ENCODE measurements around the gene SFT2D1.
A peak's percentile ranks its signal among the peaks of the same experiment; 100 is the strongest.

SFT2D1 gene

DNA sequence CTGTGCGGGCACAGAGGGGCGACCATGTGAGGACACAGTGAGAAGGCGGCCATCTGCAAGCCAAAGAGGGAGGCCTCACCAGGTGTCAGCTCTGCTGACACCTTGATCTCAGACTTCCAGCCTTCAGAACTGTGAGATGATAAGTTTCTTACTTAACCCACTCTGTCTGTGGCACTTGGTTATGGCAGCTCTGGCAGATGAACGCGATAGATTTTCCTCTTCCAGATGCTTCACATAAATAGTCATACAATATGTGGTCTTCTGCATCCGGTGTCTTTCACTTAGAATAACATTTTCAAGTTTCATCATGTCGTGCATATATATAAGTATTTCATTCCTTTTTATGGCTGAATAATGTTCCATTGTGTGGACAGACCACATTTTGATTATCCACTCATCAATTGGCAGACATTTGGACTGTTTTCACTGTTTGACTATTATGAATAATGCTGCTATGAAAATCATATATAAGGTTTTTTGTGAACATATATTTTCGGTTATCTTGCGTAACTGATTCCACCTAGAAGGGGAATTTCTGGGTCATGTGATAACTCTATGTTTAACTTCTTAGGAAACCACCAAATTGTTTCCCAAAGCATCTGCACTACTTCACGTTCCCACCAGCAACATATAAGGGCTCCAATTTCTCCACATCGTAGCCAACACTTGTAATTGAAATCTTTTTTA lies 64.3 kb downstream of the SFT2D1 start:
- DNase-seq (ENCODE audit: low spot score) = no peak

- DNase-seq (ENCODE audit: low spot score) = no peak
These were observed 65.3 kb downstream of the SFT2D1 start for GRCh38 chr6:166277018-166277417.

- peak; percentile 60 for DNase-seq (ENCODE audit: low spot score)
These were observed 66.6 kb downstream of the SFT2D1 start for GRCh38 chr6:166275714-166276166.

GRCh38 chr6:166274739-166275370 lies 67.5 kb downstream of the SFT2D1 start:
- no peak for DNase-seq (ENCODE audit: low spot score)

DNA sequence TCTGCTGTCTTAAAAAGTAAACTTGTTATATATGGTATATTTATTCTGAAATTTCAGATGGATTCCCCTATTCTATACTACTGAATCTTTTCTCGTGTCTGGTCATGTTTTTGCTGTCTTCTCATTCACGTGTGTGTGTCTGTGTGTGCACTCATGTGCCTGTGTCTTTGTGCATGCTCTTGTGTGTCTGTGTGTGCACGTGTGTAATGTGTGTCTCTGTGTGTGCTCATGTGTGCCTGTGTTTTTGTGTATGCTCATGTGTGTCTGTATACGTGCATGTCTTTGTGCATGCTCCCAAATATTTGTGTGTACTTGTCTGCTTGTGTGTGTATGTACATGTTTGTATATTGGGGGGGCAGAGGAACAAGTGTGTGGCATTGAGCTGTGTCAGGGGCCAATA lies 68.2 kb downstream of the SFT2D1 start:
- DNase-seq (ENCODE audit: low spot score) = no peak

GRCh38 chr6:166271376-166271765 lies 71.0 kb downstream of the SFT2D1 start:
- no peak for DNase-seq (ENCODE audit: low spot score)

GRCh38 chr6:166270706-166271375 lies 71.5 kb downstream of the SFT2D1 start:
- no peak for DNase-seq (ENCODE audit: low spot score)
